LNCaP clone FGC (cell line): Measurements from ENCODE around the gene CREB1.

ENCODE experiments used
- DNase-seq: peaks from one replicate; pipeline ENCODE4 v3.0.0-alpha.2; 2011; ENCODE audit warnings: low read depth
- H3K4me3 ChIP-seq: 2 replicates; pipeline ENCODE4 v1.5.1; 2011; ENCODE audit warnings: mild to moderate bottlenecking, low read depth, low read length, control low read depth
- CTCF ChIP-seq: IDR thresholded peaks from 2 replicates; pipeline ENCODE4 v1.5.1; 2012; ENCODE audit warnings: mild to moderate bottlenecking; ENCODE audit not compliant: control insufficient read depth, insufficient read depth; ENCODE audit errors: extremely low read depth

Gene CREB1

GRCh38 chr2:207534417-207534816, 4.7 kb downstream of the CREB1 start:
- TF ChIP-seq CTCF, result no peak
- no peak for DNase-seq
- no peak overlapping the region for H3K4me3 ChIP-seq

- no peak for DNase-seq
- no peak for TF ChIP-seq CTCF
- no peak overlapping the region for H3K4me3 ChIP-seq
Measured at GRCh38 chr2:207539470-207539869, 9.7 kb downstream of the CREB1 start.

GRCh38 chr2:207540431-207540830, 10.7 kb downstream of the CREB1 start:
- no peak overlapping the region for H3K4me3 ChIP-seq
- no peak for TF ChIP-seq CTCF
- DNase-seq, result no peak

GRCh38 chr2:207541933-207542332, 12.2 kb downstream of the CREB1 start:
- no peak for DNase-seq
- TF ChIP-seq CTCF, result no peak
- no peak overlapping the region for H3K4me3 ChIP-seq

GRCh38 chr2:207543272-207543671, 13.5 kb downstream of the CREB1 start:
- no peak for DNase-seq
- no peak for TF ChIP-seq CTCF
- no peak overlapping the region for H3K4me3 ChIP-seq

- DNase-seq, result no peak
- no peak overlapping the region for H3K4me3 ChIP-seq
- no peak for TF ChIP-seq CTCF
Measured at GRCh38 chr2:207546822-207547221, 17.1 kb downstream of the CREB1 start.

GRCh38 chr2:207549145-207549544, 19.4 kb downstream of the CREB1 start:
- no peak for DNase-seq
- H3K4me3 ChIP-seq, result no peak overlapping the region
- no peak for TF ChIP-seq CTCF
